KMS-11 (cell line): ENCODE results near the gene SMURF1.

Source experiments
- H2AFZ ChIP-seq: fragments of 200-600 bp; sonication (generic); 2 replicates; pipeline ENCODE4 v1.6.1; 2016; ENCODE audit warnings: antibody characterized with exemption, mixed run types, low read depth
- H3K27ac ChIP-seq: fragments of 200-600 bp; sonication (generic); 2 replicates; pipeline ENCODE4 v1.6.1; 2016; ENCODE audit warnings: mild to moderate bottlenecking, mixed run types
- H3K27me3 ChIP-seq: fragments of 200-600 bp; sonication (generic); 2 replicates; pipeline ENCODE4 v1.6.1; 2017; ENCODE audit warnings: mild to moderate bottlenecking, low read depth, mixed run types, moderate library complexity; ENCODE audit not compliant: insufficient read depth
- H3K36me3 ChIP-seq: fragments of 200-600 bp; sonication (generic); 2 replicates; pipeline ENCODE4 v1.6.1; 2017; ENCODE audit warnings: mild to moderate bottlenecking, mixed run types; ENCODE audit not compliant: insufficient read depth
- H3K4me1 ChIP-seq: fragments of 200-600 bp; sonication (generic); 2 replicates; pipeline ENCODE4 v1.6.1; 2016; ENCODE audit warnings: mild to moderate bottlenecking, low read depth, mixed run types; ENCODE audit not compliant: poor library complexity, severe bottlenecking
- H3K4me2 ChIP-seq: fragments of 200-600 bp; sonication (generic); 2 replicates; pipeline ENCODE4 v1.7.0; 2016; ENCODE audit warnings: mild to moderate bottlenecking, mixed run types
- H3K4me3 ChIP-seq: fragments of 200-600 bp; sonication (generic); IDR thresholded peaks from 2 replicates; pipeline ENCODE4 v1.6.1; 2017; ENCODE audit warnings: low read depth, low read length, mixed read lengths; ENCODE audit not compliant: insufficient read depth
- H3K79me2 ChIP-seq: fragments of 200-600 bp; sonication (generic); 2 replicates; pipeline ENCODE4 v1.6.1; 2016; ENCODE audit warnings: low read depth, mixed run types; ENCODE audit not compliant: insufficient read depth
- H3K9ac ChIP-seq: fragments of 200-600 bp; sonication (generic); 2 replicates; pipeline ENCODE4 v1.6.1; 2016; ENCODE audit warnings: mild to moderate bottlenecking, mixed run types
- H4K20me1 ChIP-seq: fragments of 200-600 bp; sonication (generic); 2 replicates; pipeline ENCODE4 v1.6.1; 2016; ENCODE audit warnings: mild to moderate bottlenecking, mixed run types; ENCODE audit not compliant: insufficient read depth
- CTCF ChIP-seq: fragments of 200-600 bp; sonication (generic); conservative IDR thresholded peaks from 2 replicates; pipeline ENCODE4 v1.6.1; 2017; ENCODE audit warnings: low read depth, mild to moderate bottlenecking, antibody characterized with exemption, low read length, moderate library complexity, mixed read lengths

The SMURF1 gene

GRCh38 chr7:98994046-98994944 lies 149.6 kb downstream of the SMURF1 start:
- H3K9ac ChIP-seq = no peak overlapping the region
- TF ChIP-seq CTCF = no peak

GRCh38 chr7:98993024-98993897 lies 150.6 kb downstream of the SMURF1 start:
- no peaks in the 10 kb centered on the region for H3K27me3 ChIP-seq
- H3K4me3 ChIP-seq = no peak overlapping the region
- H2AFZ ChIP-seq = no peak overlapping the region
- TF ChIP-seq CTCF = no peak
- H3K4me1 ChIP-seq = no peaks in the 10 kb centered on the region
- no peak overlapping the region for H3K9ac ChIP-seq
- no peak overlapping the region for H3K27ac ChIP-seq
- no peaks in the 10 kb centered on the region for H4K20me1 ChIP-seq
- H3K4me2 ChIP-seq = no peak overlapping the region
- peaks cover 14% of the 10 kb centered on the region; the same call in 1 of the 2 replicates for H3K36me3 ChIP-seq
- H3K79me2 ChIP-seq = no peaks in the 10 kb centered on the region

More at GRCh38 chr7:98994046-98994944, 149.6 kb downstream of the SMURF1 start:
- H3K4me2 ChIP-seq = no peak overlapping the region
- no peaks in the 10 kb centered on the region for H3K4me1 ChIP-seq
- no peaks in the 10 kb centered on the region for H3K27me3 ChIP-seq
- no peaks in the 10 kb centered on the region for H4K20me1 ChIP-seq
- H3K4me3 ChIP-seq = no peak overlapping the region
- no peak overlapping the region for H3K27ac ChIP-seq
- H3K79me2 ChIP-seq = no peaks in the 10 kb centered on the region
- no peak overlapping the region for H2AFZ ChIP-seq
- peaks cover 16% of the 10 kb centered on the region; the same call in 1 of the 2 replicates for H3K36me3 ChIP-seq

- Histone ChIP-seq H3K4me2 (no peak overlapping the region), H2AFZ (no peak overlapping the region), H3K4me1 (no peaks in the 10 kb centered on the region), H4K20me1 (no peaks in the 10 kb centered on the region), H3K79me2 (no peaks in the 10 kb centered on the region), H3K36me3 (peaks cover 15% of the 10 kb centered on the region; the same call in 1 of the 2 replicates), H3K9ac (no peak overlapping the region), H3K27me3 (no peaks in the 10 kb centered on the region), H3K27ac (no peak overlapping the region), H3K4me3 (no peak overlapping the region)
- TF ChIP-seq CTCF = no peak
Observed at GRCh38 chr7:98992076-98992475, 151.8 kb downstream of the SMURF1 start.

GRCh38 chr7:98991141-98991540 lies 152.8 kb downstream of the SMURF1 start:
- H3K79me2 ChIP-seq = no peaks in the 10 kb centered on the region; the same call in 1 of the 2 replicates
- H3K9ac ChIP-seq = no peak overlapping the region
- H3K27ac ChIP-seq = no peak overlapping the region
- no peaks in the 10 kb centered on the region for H4K20me1 ChIP-seq
- H3K4me3 ChIP-seq = no peak overlapping the region
- H3K4me2 ChIP-seq = no peak overlapping the region
- H3K36me3 ChIP-seq = peaks cover 21% of the 10 kb centered on the region; the same call in 1 of the 2 replicates
- no peaks in the 10 kb centered on the region for H3K4me1 ChIP-seq
- H3K27me3 ChIP-seq = no peaks in the 10 kb centered on the region
- no peak overlapping the region for H2AFZ ChIP-seq
- TF ChIP-seq CTCF = no peak
